H9 (cell line): ENCODE results near the gene SIDT2. TPM values are rescaled to one million over a fixed set of nuclear protein-coding genes. Genes with fewer than 3 reads are reported as not detected.
A peak's percentile ranks its signal among the peaks of the same experiment; 100 is the strongest.

ENCODE experiments used
- DNase-seq: peaks from one replicate; pipeline ENCODE4 v3.0.0-alpha.2; 2017
- H2AFZ ChIP-seq: one replicate; pipeline ENCODE4 v1.6.1; 2013; ENCODE audit warnings: mild to moderate bottlenecking, low read length, control low read depth, moderate library complexity
- H2AK5ac ChIP-seq: 2 replicates; pipeline ENCODE4 v1.6.1; 2013; ENCODE audit warnings: low read length, control low read depth, mixed read lengths; ENCODE audit not compliant: insufficient read length
- H2BK120ac ChIP-seq: one replicate; pipeline ENCODE4 v1.6.1; 2013; ENCODE audit warnings: low read depth, mild to moderate bottlenecking, low read length, control low read depth, inconsistent platforms; ENCODE audit not compliant: poor library complexity, severe bottlenecking
- H2BK12ac ChIP-seq: 2 replicates; pipeline ENCODE4 v1.6.1; 2013; ENCODE audit warnings: low read length, control low read depth, mixed read lengths, low read depth; ENCODE audit not compliant: insufficient read length
- H2BK15ac ChIP-seq: 2 replicates; pipeline ENCODE4 v1.6.1; 2013; ENCODE audit warnings: low read depth, low read length, control low read depth
- H2BK20ac ChIP-seq: one replicate; pipeline ENCODE4 v1.6.1; 2013; ENCODE audit warnings: low read depth, mild to moderate bottlenecking, low read length, control low read depth, inconsistent platforms; ENCODE audit not compliant: poor library complexity, severe bottlenecking
- H2BK5ac ChIP-seq: 2 replicates; pipeline ENCODE4 v1.6.1; 2013; ENCODE audit warnings: low read length, control low read depth, mixed read lengths; ENCODE audit not compliant: insufficient read length
- H3K14ac ChIP-seq: 2 replicates; pipeline ENCODE4 v1.6.1; 2013; ENCODE audit warnings: low read length, control low read depth; ENCODE audit not compliant: insufficient read depth
- H3K18ac ChIP-seq: 2 replicates; pipeline ENCODE4 v1.6.1; 2013; ENCODE audit warnings: low read depth, mild to moderate bottlenecking, mixed read lengths, low read length, control low read depth; ENCODE audit not compliant: insufficient read length
- H3K23ac ChIP-seq: 2 replicates; pipeline ENCODE4 v1.6.1; 2013; ENCODE audit warnings: low read length, control low read depth, mixed read lengths, low read depth; ENCODE audit not compliant: insufficient read length
- H3K23me2 ChIP-seq: 2 replicates; pipeline ENCODE4 v1.6.1; 2013; ENCODE audit warnings: low read depth, mild to moderate bottlenecking, mixed read lengths, low read length, control low read depth; ENCODE audit not compliant: insufficient read length, poor library complexity, severe bottlenecking
- H3K27ac ChIP-seq: 2 replicates; pipeline ENCODE4 v1.5.1; 2013; ENCODE audit warnings: low read length, control low read depth, mixed read lengths, low read depth; ENCODE audit not compliant: insufficient read length
- H3K27me3 ChIP-seq: 2 replicates; pipeline ENCODE4 v1.6.1; 2013; ENCODE audit warnings: low read length, control low read depth, inconsistent platforms; ENCODE audit not compliant: insufficient read depth
- H3K4ac ChIP-seq: 2 replicates; pipeline ENCODE4 v1.6.1; 2013; ENCODE audit warnings: low read depth, mild to moderate bottlenecking, control low read depth, inconsistent platforms, low read length, moderate library complexity
- H3K4me1 ChIP-seq: 2 replicates; pipeline ENCODE4 v1.6.1; 2013; ENCODE audit warnings: low read length, control low read depth, inconsistent platforms; ENCODE audit not compliant: insufficient read depth
- H3K4me2 ChIP-seq: 2 replicates; pipeline ENCODE4 v1.6.1; 2013; ENCODE audit warnings: low read length, control low read depth, mixed read lengths; ENCODE audit not compliant: insufficient read length, insufficient read depth
- H3K56ac ChIP-seq: 2 replicates; pipeline ENCODE4 v1.6.1; 2013; ENCODE audit warnings: low read depth, mild to moderate bottlenecking, mixed read lengths, low read length, control low read depth; ENCODE audit not compliant: insufficient read length
- H3K79me1 ChIP-seq: 2 replicates; pipeline ENCODE4 v1.6.1; 2013; ENCODE audit warnings: low read depth, mild to moderate bottlenecking, moderate library complexity, low read length, control low read depth, inconsistent platforms; ENCODE audit not compliant: insufficient read depth, poor library complexity, severe bottlenecking
- H3K79me2 ChIP-seq: 2 replicates; pipeline ENCODE4 v1.6.1; 2013; ENCODE audit warnings: low read length, control low read depth, inconsistent platforms; ENCODE audit not compliant: insufficient read depth
- H3K9ac ChIP-seq: 2 replicates; pipeline ENCODE4 v1.6.1; 2013; ENCODE audit warnings: low read length, control low read depth, mixed read lengths; ENCODE audit not compliant: insufficient read length; ENCODE audit errors: extremely low read depth
- H3K9me3 ChIP-seq: one replicate; pipeline ENCODE4 v1.6.1; 2013; ENCODE audit warnings: low read depth, low read length, inconsistent platforms; ENCODE audit not compliant: control insufficient read depth
- H3T11ph ChIP-seq: one replicate; pipeline ENCODE4 v1.6.1; 2013; ENCODE audit warnings: mild to moderate bottlenecking, low read length, control low read depth, inconsistent platforms
- H4K20me1 ChIP-seq: one replicate; pipeline ENCODE4 v1.6.1; 2013; ENCODE audit not compliant: control insufficient read depth, insufficient read length, insufficient read depth
- H4K5ac ChIP-seq: 2 replicates; pipeline ENCODE4 v1.6.1; 2013; ENCODE audit warnings: low read depth, mild to moderate bottlenecking, mixed read lengths, low read length, control low read depth; ENCODE audit not compliant: insufficient read length
- H4K8ac ChIP-seq: replicated peaks from 2 replicates; pipeline ENCODE4 v1.6.1; 2013; ENCODE audit warnings: low read length, control low read depth, mixed read lengths, low read depth; ENCODE audit not compliant: insufficient read length
- H4K91ac ChIP-seq: 2 replicates; pipeline ENCODE4 v1.6.1; 2013; ENCODE audit warnings: low read depth, mild to moderate bottlenecking, moderate library complexity, mixed read lengths, low read length, control low read depth; ENCODE audit not compliant: insufficient read length
- H3K27ac Mint-ChIP-seq, 3 experiments: 2 replicates in 2 of 3; 3 replicates in 1 of 3; pipeline ENCODE4 v1.8.0; 2020 to 2021; ENCODE audit warnings: mixed read lengths in 3 of 3, mild to moderate bottlenecking in 1 of 3, moderate library complexity in 1 of 3
- H3K27me3 Mint-ChIP-seq: 2 replicates; pipeline ENCODE4 v1.8.0; 2021; ENCODE audit warnings: low read depth, mild to moderate bottlenecking, moderate library complexity, mixed read lengths
- H3K36me3 Mint-ChIP-seq, 3 experiments: 2 replicates in 2 of 3; 3 replicates in 1 of 3; pipeline ENCODE4 v1.8.0; 2020 to 2021; ENCODE audit warnings: low read depth in 3 of 3, mixed read lengths in 3 of 3; ENCODE audit not compliant: insufficient read depth in 1 of 3
- H3K4me1 Mint-ChIP-seq, 2 experiments: 2 replicates each; pipeline ENCODE4 v1.8.0; 2020; ENCODE audit warnings: mixed read lengths in 2 of 2
- H3K4me3 Mint-ChIP-seq, 2 experiments: 2 replicates in 1 of 2; 3 replicates in 1 of 2; pipeline ENCODE4 v1.8.0; 2020 to 2021; ENCODE audit warnings: mild to moderate bottlenecking in 2 of 2, mixed read lengths in 2 of 2, moderate library complexity in 1 of 2
- H3K9me3 Mint-ChIP-seq, 2 experiments: 2 replicates in 1 of 2; 3 replicates in 1 of 2; pipeline ENCODE4 v1.8.0; 2020; ENCODE audit warnings: mild to moderate bottlenecking in 2 of 2, mixed read lengths in 2 of 2, moderate library complexity in 1 of 2
- WGBS: extraction: QIAGEN DNeasy Blood & Tissue Kit; methylation state at CpG from one replicate; pipeline ENCODE4 v1.1.7; 2013; ENCODE audit warnings: missing lambda C conversion rate, low lambda C conversion rate, mixed read lengths; ENCODE audit not compliant: insufficient read length; ENCODE audit errors: extremely low coverage; 5-methylcytosine and 5-hydroxymethylcytosine counted together
- total RNA-seq: library from RNA; stranded (reverse); gene quantifications from 2 replicates; pipeline ENCODE4 v1.2.1, GENCODE V29; 2021
- TF ChIP-seq, protein P1 (sequence below): fragments of 200-600 bp; sonication (generic); conservative IDR thresholded peaks from 3 replicates; pipeline ENCODE4 v1.8.0; 2021; ENCODE audit warnings: antibody characterized with exemption, mild to moderate bottlenecking

SIDT2 gene
- total RNA-seq, 1 experiment from 2014 or later = 18.3 TPM

DNA sequence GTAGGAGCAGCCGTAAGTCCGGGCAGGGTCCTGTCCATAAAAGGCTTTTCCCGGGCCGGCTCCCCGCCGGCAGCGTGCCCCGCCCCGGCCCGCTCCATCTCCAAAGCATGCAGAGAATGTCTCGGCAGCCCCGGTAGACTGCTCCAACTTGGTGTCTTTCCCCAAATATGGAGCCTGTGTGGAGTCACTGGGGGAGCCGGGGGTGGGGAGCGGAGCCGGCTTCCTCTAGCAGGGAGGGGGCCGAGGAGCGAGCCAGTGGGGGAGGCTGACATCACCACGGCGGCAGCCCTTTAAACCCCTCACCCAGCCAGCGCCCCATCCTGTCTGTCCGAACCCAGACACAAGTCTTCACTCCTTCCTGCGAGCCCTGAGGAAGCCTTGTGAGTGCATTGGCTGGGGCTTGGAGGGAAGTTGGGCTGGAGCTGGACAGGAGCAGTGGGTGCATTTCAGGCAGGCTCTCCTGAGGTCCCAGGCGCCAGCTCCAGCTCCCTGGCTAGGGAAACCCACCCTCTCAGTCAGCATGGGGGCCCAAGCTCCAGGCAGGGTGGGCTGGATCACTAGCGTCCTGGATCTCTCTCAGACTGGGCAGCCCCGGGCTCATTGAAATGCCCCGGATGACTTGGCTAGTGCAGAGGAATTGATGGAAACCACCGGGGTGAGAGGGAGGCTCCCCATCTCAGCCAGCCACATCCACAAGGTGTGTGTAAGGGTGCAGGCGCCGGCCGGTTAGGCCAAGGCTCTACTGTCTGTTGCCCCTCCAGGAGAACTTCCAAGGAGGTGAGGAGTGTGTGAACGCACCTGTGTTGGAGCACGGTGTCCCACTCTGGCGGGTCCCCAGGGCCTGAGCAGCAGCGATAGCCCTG lies 20.7 kb downstream of the SIDT2 start, which contains the start of gene TAGLN:
Gene TAGLN, plus strand, starts transcription at position 318 of the 863 bp plus-strand sequence. CDS start 3,644 bp downstream, outside the sequence.
- no peaks in the 10 kb centered on the region for H3K4me1 ChIP-seq
- DNase-seq = peak; percentile 89
- H2BK20ac ChIP-seq = no peak within 1 kb of the TSS
- peak within 1 kb of the TSS; percentile 91 for H3K18ac ChIP-seq
- no peak within 1 kb of the TSS for H4K8ac ChIP-seq
- WGBS = no CpG with 5 or more reads among the region's 34 CpGs
- H3K4me3 Mint-ChIP-seq = peak within 1 kb of the TSS; percentile 70 to 74
- no peak within 1 kb of the TSS for H3T11ph ChIP-seq
- H3K4me1 Mint-ChIP-seq = peaks cover 35 to 40% of the 10 kb centered on the region in 2 experiments
- H3K79me2 ChIP-seq = peaks cover 3% of the 10 kb centered on the region; the same call in 1 of the 2 replicates
- peak within 1 kb of the TSS; percentile 7 for H3K27ac ChIP-seq
- TF ChIP-seq, protein P1, sequence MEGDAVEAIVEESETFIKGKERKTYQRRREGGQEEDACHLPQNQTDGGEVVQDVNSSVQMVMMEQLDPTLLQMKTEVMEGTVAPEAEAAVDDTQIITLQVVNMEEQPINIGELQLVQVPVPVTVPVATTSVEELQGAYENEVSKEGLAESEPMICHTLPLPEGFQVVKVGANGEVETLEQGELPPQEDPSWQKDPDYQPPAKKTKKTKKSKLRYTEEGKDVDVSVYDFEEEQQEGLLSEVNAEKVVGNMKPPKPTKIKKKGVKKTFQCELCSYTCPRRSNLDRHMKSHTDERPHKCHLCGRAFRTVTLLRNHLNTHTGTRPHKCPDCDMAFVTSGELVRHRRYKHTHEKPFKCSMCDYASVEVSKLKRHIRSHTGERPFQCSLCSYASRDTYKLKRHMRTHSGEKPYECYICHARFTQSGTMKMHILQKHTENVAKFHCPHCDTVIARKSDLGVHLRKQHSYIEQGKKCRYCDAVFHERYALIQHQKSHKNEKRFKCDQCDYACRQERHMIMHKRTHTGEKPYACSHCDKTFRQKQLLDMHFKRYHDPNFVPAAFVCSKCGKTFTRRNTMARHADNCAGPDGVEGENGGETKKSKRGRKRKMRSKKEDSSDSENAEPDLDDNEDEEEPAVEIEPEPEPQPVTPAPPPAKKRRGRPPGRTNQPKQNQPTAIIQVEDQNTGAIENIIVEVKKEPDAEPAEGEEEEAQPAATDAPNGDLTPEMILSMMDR = no peak
- no peak within 1 kb of the TSS for H3K56ac ChIP-seq
- no peak within 1 kb of the TSS for H2BK12ac ChIP-seq
- no peaks in the 10 kb centered on the region for H3K27me3 Mint-ChIP-seq
- no peak within 1 kb of the TSS for H2BK120ac ChIP-seq
- H3K9me3 ChIP-seq = no peaks in the 10 kb centered on the region
- no peak within 1 kb of the TSS for H3K23ac ChIP-seq
- peak within 1 kb of the TSS; percentile 72 for H3K4me2 ChIP-seq
- peaks cover 8% of the 10 kb centered on the region for H3K23me2 ChIP-seq
- H4K5ac ChIP-seq = no peak within 1 kb of the TSS
- no peak within 1 kb of the TSS for H2BK15ac ChIP-seq
- H3K27me3 ChIP-seq = no peaks in the 10 kb centered on the region
- no peak within 1 kb of the TSS for H2AFZ ChIP-seq
- peaks cover 0 to 3% of the 10 kb centered on the region in 2 experiments; a peak in 1 of 5 replicates for H3K9me3 Mint-ChIP-seq
- H2BK5ac ChIP-seq = no peak within 1 kb of the TSS
- H3K79me1 ChIP-seq = no peaks in the 10 kb centered on the region
- peak within 1 kb of the TSS; percentile 75 to 91 (median 89); a peak in 6 of 7 replicates for H3K27ac Mint-ChIP-seq
- peak within 1 kb of the TSS; percentile 4; the same call in 1 of the 2 replicates for H3K4ac ChIP-seq
- peak within 1 kb of the TSS; percentile 20 for H4K91ac ChIP-seq
- no peak within 1 kb of the TSS for H2AK5ac ChIP-seq
- H3K9ac ChIP-seq = peak within 1 kb of the TSS; percentile 69
- peak within 1 kb of the TSS; percentile 88 for H3K14ac ChIP-seq
- no peaks in the 10 kb centered on the region for H4K20me1 ChIP-seq
- H3K36me3 Mint-ChIP-seq = peaks cover 3 to 28% (median 18%) of the 10 kb centered on the region in 3 experiments; a peak in 6 of 7 replicates
